GM12875 (cell line): ENCODE measurements around the gene LRFN3.

Source experiments
- H3K4me3 ChIP-seq: one replicate; pipeline ENCODE4 v1.5.1; 2011; ENCODE audit warnings: low read depth, low read length, control low read depth
- TF ChIP-seq, protein P1 (sequence below): IDR thresholded peaks from 2 replicates; pipeline ENCODE4 v1.5.1; 2011; ENCODE audit warnings: low read depth, mild to moderate bottlenecking, control low read depth, inconsistent platforms, low read length, moderate library complexity, borderline replicate concordance; ENCODE audit not compliant: insufficient read depth

Gene LRFN3

DNA sequence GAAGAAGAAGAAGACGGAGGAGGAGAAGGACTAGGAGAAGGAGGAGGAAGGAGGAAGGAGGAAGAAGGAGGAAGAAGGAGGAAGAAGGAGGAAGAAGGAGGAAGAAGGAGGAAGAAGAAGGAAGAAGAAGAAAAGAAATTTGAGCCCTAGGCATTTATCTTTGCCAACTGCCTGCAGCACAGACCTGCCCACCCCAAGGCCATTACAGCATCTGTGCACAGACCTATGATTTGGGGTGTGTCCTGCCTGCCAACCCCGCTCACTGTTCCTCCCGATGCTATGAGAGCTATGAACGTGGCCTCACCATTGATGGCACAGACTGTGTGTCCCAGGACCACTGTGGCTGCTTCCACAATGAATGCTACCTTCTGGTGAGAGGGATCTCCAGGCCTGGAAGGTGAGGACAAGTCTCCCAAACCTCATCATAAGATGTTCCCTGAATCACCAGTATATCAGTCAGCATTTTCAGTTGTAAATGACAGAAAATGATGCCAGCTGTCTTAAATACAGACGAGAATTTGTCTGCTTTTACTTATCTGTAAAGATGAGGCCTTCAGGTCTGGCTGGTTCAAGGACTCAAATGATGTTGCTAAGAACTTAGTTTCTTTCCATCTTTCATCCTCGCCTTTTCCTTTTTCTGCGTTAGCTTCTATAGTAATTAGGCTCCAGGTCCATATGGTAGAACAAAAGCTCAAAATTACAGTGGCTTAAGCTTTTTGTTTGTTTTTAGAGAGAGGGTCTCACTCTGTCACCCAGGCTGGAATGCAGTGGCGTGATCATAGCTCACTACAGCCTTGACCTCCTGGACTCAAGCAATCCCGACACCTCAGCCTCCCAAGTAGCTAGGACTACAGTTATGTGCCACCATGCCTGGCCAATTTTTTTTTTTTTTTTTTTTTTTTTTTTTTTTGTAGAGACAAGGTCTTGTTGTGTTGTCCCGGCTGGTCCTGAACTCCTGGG lies 54.9 kb downstream of the LRFN3 start:
- no peak overlapping the region for H3K4me3 ChIP-seq
- TF ChIP-seq, protein P1, sequence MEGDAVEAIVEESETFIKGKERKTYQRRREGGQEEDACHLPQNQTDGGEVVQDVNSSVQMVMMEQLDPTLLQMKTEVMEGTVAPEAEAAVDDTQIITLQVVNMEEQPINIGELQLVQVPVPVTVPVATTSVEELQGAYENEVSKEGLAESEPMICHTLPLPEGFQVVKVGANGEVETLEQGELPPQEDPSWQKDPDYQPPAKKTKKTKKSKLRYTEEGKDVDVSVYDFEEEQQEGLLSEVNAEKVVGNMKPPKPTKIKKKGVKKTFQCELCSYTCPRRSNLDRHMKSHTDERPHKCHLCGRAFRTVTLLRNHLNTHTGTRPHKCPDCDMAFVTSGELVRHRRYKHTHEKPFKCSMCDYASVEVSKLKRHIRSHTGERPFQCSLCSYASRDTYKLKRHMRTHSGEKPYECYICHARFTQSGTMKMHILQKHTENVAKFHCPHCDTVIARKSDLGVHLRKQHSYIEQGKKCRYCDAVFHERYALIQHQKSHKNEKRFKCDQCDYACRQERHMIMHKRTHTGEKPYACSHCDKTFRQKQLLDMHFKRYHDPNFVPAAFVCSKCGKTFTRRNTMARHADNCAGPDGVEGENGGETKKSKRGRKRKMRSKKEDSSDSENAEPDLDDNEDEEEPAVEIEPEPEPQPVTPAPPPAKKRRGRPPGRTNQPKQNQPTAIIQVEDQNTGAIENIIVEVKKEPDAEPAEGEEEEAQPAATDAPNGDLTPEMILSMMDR, result no peak

GRCh38 chr19:35991731-35992450 lies 55.7 kb downstream of the LRFN3 start:
- H3K4me3 ChIP-seq, result no peak overlapping the region
- TF ChIP-seq, protein P1, result no peak

DNA sequence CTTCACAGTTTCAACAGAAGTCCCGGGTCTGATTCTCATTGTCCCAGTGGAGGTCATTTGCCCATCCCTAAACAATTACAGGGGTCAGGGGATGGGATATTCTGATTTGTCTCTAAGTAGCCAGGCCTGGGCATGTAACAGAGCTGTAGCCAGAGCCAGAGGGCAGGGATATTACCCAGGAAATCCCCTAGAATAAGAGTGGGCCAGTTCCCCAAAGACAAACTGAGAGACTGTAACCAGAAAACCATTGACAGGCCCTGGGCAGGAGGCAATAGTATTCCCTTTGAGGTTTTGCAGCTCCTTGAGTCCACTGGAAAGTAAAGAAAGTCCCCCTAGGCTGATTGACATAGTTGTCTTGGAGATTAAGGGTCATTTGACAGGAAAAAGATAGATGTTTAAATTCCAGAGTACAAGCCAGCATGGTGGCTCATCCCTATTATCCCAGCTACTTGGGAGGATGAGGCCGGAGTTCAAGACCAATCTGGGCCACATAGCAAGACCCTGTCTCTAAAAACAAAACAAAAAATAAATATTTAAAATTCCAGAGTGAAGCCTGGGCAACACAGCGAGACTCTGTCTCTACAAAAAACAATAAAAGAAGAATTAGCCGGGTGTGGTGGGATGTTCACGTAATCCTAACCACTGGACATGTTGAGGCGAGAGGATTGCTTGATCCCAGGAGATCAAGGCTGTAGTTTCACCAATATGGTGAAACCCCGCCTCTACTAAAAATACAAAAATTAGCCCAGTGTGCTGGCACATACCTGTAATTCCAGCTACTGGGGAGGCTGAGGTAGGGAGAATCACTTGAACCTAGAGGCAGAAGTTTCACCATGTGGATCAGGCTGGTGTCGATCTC lies 57.0 kb downstream of the LRFN3 start:
- TF ChIP-seq, protein P1, result no peak

DNA sequence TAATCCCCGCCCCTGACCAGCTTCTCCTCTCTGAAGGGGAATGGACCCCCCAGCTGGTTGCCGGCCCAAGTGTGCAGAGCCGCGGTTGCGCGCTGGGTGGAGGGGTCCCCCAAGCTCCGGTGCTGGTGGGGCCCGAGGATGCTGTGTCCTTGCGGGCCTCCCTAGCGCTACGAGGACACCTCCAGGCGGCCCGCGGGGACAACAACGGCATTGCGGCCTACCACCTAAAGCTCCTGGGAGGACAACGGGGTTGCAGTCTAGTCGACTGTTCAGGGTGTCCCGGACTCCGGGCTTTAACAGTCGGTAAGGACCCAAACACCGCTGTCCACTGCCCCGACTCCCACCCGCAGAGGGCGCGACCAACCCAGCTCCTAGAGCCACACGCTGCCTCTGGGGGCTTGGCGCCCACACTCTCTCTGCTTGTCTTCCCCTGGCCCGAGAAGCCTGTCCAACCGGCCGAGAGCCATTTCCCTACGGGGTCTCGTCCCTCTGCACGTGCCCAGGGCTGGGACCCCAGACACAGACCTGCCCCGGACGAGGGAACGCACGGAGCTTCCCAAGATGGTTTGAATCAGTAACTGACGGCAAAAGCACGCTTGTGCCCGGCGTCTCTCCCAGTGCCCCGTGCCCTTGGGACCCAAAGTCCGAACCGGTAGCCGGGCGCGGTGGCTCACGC lies 57.9 kb downstream of the LRFN3 start:
- peak overlapping the region; percentile 43 for H3K4me3 ChIP-seq
- TF ChIP-seq, protein P1, result 0 out of 2 replicates have a peak, but pooled peaks have one; percentile 16

More for the DNA sequence above, 57.0 kb downstream of the LRFN3 start:
- no peak overlapping the region for H3K4me3 ChIP-seq
